ENCODE results near the gene KCND3.
A peak's percentile ranks its signal among the peaks of the same experiment; 100 is the strongest.
"Not testable (repeated sequence)": the region's sequence is repeated elsewhere in the genome, so short reads cannot be mapped to it uniquely, and the experiment has no call there.

The KCND3 gene

DNA sequence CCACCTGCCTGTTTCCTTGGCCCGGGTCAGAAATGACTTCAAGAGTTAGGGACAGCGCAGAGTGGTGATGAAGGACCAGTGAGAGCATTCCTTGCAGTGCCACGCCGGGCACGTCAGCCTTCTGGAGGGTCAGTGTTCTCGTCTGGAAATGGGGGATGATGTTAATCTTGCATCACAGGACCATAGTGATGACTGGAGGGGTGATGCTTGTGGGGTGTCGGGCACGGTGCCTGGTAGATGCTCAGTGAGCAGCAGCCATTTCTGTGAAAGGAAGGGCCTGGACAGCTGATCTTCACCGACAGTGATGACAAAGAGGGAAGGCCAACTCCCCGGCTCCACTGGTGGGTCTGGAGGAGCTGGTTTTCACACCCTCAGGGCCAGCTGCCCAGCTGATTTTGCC is 177.6 kb downstream of the KCND3 start:
- DNase-seq: no peak

DNA sequence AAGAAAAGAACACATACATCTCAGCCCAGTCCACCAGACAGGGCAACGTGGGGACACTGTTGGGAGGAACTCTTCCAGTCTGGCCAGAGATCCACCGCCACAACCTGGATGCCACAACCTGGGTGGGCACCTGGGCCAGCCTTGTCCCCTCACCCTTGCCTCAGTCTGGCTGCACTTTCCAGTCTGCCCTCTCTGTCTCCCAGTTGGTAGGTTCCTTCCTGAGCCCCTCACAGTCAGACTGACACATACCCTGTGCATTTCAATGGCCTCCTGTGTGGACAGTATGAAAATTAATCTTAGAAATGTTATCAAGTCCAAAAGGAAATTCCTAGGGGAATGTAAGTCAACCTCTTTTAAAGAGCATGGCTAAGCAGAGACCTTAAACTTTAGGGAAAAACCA is 184.2 kb downstream of the KCND3 start:
- DNase-seq: no peak

DNA sequence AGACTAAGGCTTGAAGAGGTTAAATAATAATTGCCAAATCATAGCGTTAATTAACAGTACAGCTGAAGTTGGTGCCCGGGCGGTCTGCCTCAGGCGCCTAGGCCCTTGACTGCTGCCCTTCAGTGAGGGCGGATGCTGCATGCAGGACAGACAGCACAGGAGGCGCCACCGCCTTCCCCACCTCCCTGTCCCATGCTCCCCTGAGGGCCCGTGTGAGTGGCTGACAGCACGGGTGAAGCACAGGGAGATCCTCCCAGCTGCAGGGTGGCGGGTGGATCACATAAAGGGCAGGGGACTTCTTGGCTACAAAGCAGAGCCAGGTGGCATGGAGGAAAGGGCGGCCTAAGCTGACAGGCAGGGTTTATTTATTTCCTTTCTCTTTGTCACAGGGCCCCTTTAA is 184.7 kb downstream of the KCND3 start:
- no peak for DNase-seq

DNA sequence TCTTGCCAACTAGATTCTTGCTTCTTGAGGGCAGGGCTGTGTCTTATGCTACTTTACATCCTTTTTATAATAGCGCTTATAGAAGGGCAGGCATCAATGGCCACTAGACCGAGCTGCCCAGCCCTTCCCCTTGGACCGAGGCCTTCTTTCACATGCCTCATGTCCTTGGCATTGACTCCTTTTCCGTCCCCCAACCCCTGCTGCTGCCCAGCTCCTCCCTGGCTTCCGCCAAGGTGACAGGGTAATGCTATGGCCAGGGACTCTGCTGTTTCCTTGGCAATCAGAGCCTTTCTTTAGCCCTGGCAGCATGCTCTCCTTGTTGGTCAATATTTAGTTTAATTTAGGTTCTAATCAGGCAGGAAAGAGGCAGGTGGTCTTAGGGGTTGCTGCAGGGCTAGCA is 185.5 kb downstream of the KCND3 start:
- no peak for DNase-seq

DNA sequence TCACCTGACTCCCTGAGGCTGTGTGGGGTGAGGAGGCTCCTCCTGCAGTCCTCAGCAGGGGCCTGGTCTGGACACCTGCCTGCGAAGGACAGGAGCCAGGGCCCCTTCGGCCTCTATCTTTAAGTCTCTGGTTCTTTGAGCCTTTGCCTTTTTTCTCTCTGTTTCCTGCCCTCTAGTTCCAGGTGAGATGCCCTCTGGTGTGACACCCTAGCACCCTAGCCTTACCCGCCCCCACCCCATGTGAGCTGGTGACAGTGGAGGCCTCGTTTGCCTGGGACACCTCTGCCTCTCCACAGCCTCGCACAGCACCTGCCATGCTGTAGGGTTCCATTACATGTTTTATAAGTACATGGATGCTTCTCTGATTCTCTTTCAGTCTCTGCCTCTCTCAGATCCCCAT is 186.5 kb downstream of the KCND3 start:
- no peak for DNase-seq

DNA sequence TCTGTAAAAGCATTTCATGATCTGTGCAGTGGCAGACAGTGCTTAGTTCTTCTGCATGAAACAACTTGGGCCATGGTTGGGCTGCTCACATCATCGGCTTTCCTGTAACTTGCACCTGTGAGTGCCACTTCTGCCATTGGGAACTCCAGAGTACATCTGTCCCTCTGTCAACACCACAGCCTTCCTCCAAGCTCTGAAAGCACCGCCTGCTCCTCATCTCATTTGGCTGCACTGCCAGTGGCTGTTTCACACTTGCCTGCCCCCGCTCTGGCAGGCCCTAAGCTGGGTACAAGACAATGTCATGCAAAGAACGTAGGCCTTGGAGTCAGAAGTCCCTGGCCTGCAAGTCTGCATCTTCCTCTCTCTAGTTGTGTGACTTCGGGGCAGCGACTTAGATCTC is 187.4 kb downstream of the KCND3 start:
- DNase-seq: no peak

DNA sequence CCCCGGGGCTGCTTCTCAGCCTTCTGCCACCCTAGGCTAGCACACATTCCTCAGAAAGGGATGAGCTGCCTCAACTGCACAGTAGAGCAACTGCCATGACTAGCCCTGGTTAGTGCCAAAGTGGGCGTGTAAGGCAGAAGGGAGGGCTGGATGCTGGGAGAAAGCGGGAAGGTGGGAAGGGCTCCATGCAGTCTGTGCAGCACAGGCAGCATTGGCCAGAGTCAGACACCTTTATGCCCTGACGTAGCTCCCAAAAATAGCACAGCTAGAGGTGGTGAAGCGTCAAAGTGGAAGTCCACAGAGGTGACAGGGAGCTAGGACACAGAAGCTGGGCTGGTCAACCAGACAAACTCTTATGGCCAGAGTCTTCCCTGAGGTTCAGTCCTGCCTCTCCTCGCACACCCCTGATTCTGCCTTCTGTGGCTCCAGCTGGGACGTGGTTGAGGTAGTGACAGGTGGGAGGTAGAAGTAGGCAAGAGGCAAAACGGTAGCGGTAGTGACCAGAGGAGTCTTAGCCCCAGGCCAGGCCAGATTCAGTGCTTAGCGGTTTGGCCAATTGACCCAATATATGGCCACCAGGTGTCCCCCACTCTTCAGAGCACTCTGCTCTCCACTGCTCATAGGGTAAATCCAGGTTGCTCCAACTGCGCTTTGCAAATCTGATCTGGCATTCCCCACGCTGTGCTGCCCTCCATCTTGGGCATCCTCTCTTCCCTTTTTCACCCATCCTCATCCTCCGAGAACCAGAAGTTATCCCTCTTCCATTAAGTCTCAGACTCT is 188.2 kb downstream of the KCND3 start:
- no peak for DNase-seq

DNA sequence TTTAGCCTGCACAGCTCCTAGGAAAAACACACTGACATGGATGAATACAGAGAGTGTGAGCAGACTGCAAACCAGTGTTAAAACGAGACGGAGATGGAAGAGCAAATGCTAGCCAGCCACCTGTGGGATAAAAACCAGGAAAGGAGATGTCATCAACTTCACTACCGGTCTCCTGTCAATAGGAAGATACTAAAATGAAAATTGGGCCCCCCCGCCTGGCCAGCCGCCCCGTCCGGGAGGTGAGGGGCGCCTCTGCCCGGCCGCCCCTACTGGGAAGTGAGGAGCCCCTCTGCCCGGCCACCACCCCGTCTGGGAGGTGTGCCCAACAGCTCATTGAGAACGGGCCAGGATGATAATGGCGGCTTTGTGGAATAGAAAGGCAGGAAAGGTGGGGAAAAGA is 189.7 kb downstream of the KCND3 start:
- DNase-seq: not testable (repeated sequence)

DNA sequence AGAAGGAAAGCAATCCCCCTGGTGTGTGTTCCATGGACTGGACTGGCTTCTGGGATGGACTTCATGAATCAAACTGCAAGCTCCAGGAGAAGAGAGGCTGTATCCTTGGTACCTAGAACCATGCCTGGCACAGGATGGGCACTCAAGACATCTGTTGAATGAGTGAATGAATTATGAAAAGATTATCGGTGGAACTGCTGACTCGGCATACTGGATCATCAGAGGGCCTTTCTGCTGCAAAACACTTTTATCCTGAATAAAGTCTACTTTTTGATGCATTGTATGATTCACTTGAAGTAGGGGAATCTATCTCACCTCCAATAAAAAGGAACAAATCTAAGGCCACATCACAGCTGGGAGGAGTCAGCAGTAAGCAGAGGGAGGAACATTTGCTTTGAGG is 190.9 kb downstream of the KCND3 start:
- no peak for DNase-seq

DNA sequence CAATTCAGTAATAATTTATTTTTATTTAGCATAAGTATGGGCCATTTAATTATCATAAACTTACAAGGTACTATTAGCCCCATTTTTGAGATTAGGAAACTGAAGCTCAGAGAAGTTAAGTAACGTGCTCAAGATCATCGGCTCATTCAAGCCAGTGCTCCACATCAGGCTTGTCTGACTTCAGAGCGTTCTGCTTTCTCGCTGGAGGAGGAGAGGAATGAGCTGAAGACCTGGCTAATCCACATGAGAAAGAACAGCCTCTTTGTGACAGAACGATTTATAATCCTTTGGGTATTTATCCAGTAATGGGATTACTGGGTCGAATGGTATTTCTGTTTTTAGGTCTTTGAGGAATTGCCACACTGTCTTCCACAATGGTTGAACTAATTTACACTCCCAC is 194.1 kb downstream of the KCND3 start:
- DNase-seq: no peak

DNA sequence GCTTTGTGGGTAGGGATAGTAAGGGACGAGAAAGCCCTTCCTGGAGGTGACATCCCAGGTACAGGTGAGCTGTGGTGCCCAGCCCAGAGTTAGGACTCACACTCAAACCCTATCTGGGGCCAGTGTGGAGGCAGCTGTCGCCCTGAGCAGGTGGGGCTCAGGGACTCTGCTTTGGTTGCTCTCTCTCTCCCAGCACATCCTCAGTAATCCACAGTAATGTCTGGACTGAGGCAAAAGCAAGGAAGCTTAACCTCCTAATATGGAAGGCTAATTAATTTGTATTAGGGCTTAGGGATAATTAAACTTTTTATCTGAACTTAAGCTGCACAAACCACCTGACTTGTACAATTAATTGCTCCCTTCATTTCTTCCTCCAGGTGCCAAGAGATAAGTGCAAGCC is 195.5 kb downstream of the KCND3 start:
- no peak for DNase-seq

DNA sequence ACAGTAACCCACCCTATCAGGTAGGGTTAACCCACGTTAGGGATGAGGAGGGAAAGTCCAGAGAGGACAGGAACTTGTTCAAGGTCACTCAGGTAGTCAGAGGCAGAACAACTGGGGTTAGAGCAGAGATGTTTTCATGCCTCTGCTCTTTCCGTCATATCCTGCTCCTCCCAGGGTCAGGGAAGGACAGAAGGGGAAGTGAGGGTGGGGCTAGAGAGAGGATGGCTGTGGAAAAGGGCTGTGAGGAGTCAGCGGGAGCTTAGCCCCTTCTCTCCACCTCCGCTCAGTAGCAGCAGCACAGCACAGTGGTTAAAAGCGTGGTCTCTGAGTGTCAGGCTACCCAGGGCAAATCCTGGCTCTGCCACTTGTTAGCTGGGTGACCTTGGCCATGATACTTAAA is 197.2 kb downstream of the KCND3 start:
- no peak for DNase-seq

DNA sequence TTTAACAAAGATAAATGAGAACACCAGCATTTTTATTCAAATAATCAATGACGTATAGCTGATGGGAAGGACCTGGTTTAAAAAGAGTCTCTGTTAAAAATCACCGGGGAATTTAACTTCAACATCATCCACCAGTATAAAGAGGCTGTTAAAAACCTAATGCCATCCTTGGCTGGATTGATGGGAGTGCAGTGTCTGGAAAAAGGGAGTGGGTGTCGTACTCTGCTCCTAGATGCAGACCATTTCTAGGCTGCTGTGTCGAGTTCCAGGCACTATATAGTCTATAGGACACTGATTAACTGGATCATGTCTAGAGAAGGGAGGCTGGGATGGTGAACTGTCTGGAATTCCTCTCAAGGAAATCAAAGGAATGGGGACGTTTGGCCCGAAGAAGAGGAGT is 197.7 kb downstream of the KCND3 start:
- DNase-seq: no peak

DNA sequence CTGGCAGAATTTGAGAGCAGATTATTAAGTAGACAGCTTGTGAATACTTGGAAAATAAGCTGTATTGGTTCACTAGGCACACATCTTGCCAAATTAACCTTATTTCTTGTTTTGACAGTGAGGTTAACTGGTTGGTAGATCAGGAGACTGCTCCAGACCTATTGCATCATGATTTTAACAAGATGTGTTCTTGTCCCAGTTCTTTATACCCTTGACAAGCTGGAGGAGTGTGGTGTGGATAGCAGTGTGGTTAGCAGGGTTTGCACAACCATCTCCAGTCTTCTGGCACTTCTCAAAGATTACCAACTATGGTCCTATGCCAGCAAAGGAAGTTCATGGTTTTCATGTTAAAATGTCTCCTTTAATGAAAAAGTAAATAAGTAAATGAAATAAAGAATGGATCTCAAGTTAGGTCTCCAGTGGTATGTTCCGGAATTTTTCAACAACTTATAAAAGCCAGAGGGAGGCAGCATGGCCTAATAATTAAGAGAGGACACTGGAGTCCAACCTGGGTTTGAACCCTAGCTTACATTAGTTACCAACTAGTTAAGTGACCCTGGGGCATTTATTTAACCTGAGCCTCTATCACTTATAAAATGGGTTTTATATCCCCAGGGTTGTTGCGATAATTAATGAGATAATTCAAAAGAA is 199.7 kb downstream of the KCND3 start:
- peak; percentile 33 for DNase-seq

DNA sequence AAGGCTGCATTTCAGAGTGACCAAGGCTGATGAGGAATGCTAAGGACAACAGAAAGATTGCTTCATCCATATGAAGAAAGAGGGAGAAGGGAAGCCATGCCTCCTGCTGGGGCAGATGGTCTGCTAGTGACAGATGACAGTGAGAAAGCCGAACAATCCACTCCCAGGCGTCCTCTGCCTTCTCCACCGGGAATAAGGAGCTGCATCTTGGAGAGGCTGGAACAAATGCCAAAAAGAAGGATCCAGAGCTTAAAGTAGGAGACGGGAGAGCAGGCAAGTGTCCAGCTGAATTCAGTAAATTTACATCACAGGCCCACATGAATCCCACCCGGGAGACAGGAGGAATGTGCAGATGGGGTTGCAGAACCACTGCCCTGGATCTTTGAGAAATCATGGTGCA is 200.3 kb downstream of the KCND3 start:
- peak; percentile 75 for DNase-seq

DNA sequence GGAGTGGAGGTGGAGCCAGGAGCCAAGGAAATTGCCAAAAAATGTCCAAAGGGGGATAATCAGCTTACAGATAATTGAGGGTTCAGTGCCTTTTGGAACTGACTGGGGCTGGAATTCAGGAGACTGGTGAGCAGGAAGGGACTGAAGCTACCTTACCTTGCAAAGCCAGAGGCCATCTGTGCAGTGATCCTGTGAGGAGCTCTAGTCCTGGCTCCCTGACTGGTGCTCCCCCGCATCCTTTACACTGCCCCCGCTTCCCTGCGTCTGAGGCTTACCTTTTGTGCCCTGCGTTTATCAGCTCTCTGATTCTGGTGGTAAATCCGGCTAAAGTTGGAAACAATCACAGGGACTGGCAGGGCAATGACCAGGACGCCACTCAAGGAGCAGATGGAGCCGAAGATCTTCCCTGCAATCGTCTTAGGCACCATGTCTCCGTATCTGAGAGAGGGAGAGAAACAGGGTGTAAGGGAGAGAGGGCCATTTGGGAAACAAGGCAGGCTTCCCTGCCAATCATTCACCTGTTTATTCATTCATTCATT is 202.7 kb downstream of the KCND3 start:
- DNase-seq: no peak

DNA sequence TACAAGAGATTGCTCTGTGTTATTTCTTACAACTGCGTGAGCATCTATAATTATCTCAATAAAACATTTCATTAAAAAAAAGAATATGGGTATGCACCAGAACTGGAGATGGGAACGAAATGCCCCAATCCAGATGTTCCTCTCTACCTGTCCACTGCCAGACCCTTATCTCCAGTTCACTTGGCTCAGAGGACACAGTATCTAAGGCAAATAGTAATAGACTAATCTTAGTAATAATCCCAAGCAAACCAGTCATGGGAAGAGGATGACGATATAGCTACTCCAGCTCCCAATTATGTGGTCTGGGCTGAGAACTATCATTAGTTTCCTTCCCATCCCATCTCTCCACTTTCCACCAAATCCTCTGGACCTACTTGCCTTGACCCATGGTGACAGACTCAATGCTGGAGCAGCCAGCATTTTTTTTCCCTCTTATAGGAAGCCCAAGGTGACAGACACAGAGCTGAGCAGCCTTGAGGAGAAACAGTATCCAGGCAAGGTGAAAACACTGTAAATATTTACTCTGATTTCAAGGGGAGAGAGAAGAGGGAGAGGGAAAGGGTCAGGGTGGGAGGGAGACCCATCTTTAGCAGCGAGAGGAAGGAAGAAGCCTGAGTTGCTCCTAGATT is 205.1 kb downstream of the KCND3 start:
- no peak for DNase-seq

DNA sequence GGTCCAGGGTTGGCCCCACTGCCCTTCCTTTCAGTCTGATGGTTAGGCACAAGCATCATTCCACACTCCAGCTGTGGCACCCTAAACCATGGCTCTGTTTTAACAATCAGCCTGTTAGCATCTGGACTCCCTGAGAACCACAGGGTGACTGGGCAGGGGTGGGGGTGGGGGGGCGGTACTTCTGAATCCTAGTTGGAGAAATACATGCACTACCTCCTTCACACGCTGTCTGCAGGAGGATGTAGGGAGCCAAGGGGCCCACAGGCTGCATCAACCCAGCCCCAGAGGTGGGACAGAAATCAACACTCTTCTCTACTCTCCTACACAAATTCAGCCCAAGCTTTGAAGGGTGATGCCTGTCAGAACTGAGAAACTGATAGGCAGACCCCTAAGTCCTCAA is 209.9 kb downstream of the KCND3 start:
- no peak for DNase-seq

DNA sequence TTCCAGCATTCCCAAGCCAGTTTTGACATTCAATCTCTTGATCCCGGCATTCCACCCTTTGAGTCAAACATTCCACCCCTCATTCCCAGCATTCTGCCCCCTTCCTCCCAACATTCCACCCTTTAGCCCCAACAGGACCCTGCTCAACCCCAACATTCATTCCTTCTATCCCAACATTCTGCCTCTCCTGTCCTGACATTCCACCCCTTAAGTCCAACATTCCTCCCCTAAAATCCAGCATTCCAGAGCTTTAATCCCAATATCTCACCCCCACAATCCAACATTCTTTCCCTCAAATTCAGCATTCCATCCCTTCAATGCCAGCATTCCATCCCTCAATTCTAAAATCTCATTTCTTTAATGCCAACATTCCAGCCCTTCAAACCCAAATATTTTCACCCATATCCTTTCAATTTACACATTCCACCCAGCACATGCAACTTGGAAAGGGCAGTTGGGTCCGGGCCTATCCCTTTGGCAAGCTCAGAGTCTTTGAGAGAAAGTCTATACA is 210.9 kb downstream of the KCND3 start:
- peak; percentile 95 for DNase-seq

DNA sequence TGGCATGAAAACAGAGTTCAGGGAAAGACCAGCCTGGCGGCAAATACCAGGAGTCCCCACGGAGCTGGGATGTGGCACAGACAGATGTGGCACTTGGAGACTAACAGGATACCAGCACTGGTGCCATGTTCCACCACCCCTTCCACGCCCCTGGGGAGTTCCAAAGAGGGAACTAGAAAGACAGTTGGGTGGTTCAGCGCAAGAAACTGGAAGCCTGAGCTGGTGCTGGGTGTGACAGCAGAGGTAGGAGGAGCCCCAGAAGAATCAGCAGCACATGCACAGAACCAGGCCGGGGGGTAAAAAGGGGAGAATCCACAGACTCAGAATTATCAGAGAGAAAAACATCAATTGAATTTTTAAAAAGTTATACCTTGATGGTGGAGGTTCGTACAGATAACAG is 211.4 kb downstream of the KCND3 start:
- no peak for DNase-seq

DNA sequence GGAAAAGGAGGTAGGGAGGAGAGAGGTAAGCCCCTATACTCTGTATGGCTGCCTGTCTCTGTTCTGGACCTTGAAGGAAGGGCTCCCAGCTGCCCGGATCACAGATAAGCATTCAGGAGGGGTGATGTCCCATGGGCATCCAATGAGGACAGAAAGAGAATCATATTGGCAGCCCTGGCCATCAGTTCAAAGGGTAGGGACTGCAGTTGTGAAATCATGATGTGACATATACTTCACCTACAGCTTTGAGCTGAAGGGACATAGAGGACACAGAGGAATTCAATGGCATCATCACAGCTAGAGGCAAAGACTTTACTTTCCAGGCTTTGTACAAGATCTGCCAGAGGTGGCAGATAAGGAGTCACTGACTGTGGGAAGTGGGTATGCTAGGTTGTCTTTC is 212.2 kb downstream of the KCND3 start:
- no peak for DNase-seq

DNA sequence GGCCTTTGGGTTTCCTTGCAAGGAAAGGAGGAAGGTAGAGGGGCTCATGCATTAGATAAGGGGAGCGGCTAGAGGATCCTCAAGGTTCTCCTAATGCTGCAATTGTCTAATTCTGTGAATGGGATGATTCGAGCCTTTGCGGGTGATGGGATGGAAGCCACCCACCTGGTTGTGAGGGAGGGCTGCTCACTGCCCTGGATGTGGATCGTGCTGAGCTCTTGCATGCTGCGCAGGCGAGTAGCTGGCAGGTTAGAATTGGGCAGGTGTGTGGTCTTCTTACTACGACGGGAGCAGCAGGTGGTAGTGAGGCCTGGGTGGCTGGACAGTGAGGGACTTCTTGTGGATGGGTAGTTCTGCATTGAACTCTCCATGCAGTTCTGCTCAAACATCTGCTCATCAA is 212.6 kb downstream of the KCND3 start:
- DNase-seq: no peak

DNA sequence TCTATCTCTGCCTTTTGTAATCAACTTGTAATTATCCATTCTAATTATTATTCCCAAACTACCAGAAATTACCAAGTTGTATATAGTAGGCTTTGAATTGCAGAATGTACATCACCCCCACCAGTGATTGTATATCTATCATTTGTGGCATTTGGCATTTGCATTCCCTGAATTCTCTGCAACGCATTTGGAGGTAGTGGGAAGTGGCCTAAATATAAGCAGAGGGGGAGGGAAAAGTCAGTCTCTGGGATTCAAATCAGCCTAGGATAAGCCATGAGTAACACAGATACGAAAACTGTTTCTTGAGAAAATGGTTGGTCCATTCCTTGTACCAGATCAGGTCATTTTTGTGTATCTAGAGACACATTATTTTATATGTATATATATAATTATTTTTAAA is 213.1 kb downstream of the KCND3 start:
- DNase-seq: peak; percentile 83

DNA sequence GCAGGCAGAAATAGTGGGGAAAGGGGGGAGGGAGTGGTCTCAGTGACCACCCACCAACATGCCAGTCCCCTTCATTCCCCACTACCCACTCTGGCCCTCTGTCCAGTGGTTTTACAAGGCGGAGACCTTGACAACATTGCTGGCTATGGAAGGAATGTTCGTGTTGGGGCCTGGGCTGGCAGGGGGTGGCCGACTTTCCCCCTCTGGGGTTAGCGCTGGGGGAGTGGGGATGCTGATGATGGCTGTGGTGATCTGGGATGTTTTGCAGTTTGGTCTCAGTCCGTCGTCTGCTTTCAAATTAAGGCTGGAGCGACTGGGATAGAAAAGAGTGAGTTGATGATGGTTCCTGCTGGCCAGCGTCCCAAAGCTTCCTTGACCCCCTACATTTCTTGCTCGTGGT is 213.5 kb downstream of the KCND3 start:
- peak; percentile 48 for DNase-seq

Measured in fibroblast of skin of back (primary cell).